ENCODE data around the gene TNKS2.

The TNKS2 gene

GRCh38 chr10:91864099-91864498 lies 65.9 kb downstream of the TNKS2 start:
- no peak overlapping the region for H3K27ac ChIP-seq
- TF ChIP-seq, protein P1, sequence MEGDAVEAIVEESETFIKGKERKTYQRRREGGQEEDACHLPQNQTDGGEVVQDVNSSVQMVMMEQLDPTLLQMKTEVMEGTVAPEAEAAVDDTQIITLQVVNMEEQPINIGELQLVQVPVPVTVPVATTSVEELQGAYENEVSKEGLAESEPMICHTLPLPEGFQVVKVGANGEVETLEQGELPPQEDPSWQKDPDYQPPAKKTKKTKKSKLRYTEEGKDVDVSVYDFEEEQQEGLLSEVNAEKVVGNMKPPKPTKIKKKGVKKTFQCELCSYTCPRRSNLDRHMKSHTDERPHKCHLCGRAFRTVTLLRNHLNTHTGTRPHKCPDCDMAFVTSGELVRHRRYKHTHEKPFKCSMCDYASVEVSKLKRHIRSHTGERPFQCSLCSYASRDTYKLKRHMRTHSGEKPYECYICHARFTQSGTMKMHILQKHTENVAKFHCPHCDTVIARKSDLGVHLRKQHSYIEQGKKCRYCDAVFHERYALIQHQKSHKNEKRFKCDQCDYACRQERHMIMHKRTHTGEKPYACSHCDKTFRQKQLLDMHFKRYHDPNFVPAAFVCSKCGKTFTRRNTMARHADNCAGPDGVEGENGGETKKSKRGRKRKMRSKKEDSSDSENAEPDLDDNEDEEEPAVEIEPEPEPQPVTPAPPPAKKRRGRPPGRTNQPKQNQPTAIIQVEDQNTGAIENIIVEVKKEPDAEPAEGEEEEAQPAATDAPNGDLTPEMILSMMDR (conservative IDR thresholded peaks at IDR 0.05), result no peak
- TF ChIP-seq ZFX (IDR thresholded peaks at IDR 0.05), result no peak

- no peak for TF ChIP-seq ZFX (IDR thresholded peaks at IDR 0.05)
- TF ChIP-seq, protein P1 (conservative IDR thresholded peaks at IDR 0.05), result no peak
- H3K27ac ChIP-seq, result no peak overlapping the region
Observed at GRCh38 chr10:91864744-91865143, 66.5 kb downstream of the TNKS2 start.

GRCh38 chr10:91865562-91866081 lies 67.4 kb downstream of the TNKS2 start:
- TF ChIP-seq, protein P1 (conservative IDR thresholded peaks at IDR 0.05), result no peak
- TF ChIP-seq ZFX (IDR thresholded peaks at IDR 0.05), result no peak
- H3K27ac ChIP-seq, result no peak overlapping the region

DNA sequence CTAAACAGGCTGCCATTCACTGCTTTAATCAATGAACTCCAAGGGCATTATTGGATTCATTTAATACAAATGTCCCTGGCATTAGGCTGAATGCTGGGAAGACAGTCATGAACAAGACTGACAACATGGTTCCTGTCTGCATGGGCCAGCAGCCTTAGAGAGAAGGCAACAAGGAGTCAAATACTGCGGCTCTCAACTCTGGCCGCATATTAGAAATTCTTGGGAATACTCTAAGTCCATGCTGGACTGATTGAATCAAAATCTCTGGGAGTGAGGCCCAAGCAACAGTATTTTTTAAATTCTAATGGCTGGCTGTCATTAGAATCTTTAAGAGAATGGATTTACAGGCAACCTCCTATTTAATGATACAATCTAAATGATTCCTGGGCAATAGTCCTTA lies 76.9 kb downstream of the TNKS2 start:
- TF ChIP-seq, protein P1 (conservative IDR thresholded peaks at IDR 0.05), result no peak
- no peak for TF ChIP-seq ZFX (IDR thresholded peaks at IDR 0.05)
- H3K27ac ChIP-seq, result no peak overlapping the region

DNA sequence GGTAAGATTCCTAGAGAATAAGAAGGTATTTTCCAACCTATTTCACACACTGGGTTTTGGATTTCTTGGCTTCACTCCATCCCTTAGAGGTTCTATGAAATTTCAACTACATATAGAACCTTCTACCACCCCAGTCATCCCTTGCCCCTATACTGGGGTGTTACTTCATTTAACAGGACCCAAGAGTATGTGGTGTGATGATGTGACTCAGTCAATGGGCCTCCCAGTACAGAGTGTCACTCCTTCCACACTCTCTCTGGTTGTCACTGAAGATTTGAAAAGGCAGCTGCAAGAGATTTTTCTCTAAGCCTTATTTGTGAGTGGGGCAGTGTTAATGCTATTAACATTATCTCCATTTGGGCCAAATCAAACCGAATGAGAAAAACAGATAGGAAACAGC lies 77.6 kb downstream of the TNKS2 start:
- no peak overlapping the region for H3K27ac ChIP-seq
- TF ChIP-seq ZFX (IDR thresholded peaks at IDR 0.05), result no peak
- TF ChIP-seq, protein P1 (conservative IDR thresholded peaks at IDR 0.05), result no peak

DNA sequence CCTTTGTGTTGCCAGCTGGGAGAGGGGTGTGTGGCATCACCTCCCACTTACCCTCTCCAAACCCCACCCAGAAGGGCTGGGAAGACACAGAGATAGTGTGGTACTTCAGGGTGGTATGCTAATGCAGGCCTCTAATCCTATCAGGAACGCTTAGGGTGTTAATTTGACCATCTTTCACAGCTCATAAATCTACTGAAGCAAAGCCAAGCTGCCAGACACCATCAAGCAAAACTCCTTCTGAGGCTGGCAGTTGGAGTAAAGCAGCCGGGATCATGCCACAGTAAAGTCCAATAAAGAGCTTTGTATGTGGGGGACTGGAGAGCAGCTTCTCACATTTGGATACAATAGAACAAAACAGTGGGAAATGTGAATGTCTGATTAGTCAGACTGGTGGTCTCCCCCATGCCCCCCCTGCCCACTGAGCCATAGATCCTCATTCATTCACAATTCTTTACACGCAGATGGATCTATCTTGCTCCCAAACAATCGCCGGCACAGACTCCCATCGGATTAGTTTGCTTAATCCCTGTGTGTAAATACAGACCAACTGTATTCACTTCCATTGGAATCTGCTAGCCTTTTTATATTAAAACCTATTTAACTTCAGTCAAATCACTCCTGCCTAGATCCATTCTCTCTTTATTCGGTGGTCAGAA lies 81.4 kb downstream of the TNKS2 start:
- TF ChIP-seq ZFX (IDR thresholded peaks at IDR 0.05), result no peak
- TF ChIP-seq, protein P1 (conservative IDR thresholded peaks at IDR 0.05), result no peak
- no peak overlapping the region for H3K27ac ChIP-seq

DNA sequence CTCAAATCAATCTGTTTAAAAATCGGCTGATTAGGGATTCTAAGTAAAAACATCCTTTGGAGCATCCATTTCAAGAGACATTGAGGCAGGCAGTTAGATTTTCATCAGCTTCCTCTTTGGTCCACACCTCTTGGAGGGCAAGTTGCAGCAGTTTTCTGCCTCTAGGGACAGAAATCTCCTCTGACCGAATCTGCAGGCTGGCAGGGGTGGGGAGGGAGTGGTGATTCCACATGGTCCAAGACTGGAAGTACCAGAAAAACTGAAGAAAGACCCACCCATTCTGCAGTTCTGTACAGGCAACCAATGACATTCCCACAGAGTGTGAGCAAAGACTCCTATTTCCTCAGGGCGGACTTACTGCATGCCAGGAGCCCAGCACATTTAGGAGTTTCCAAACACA lies 82.1 kb downstream of the TNKS2 start:
- TF ChIP-seq ZFX (IDR thresholded peaks at IDR 0.05), result no peak
- TF ChIP-seq, protein P1 (conservative IDR thresholded peaks at IDR 0.05), result no peak; the same call in 1 of the 2 replicates
- H3K27ac ChIP-seq, result no peak overlapping the region

All from C4-2B (cell line).